DMS53 treated with DMSO at 0.1 percent for 48 hours (cell line): ENCODE measurements around the gene NPIPA3.
"Not testable (repeated sequence)": the region's sequence is repeated elsewhere in the genome, so short reads cannot be mapped to it uniquely, and the experiment has no call there.

Experiments used
- DNase-seq: peaks from one replicate; lab custom pipeline; 2025; ENCODE audit not compliant: unreplicated experiment; lab: John Stamatoyannopoulos, UW

Gene NPIPA3

GRCh38 chr16:14703156-14704011, at the start of gene NPIPA3:
Gene NPIPA3 (plus strand): TSS chr16:14703411. CDS start chr16:14708944, 5,533 bp downstream.
- not testable (repeated sequence) for DNase-seq

GRCh38 chr16:14658063-14658462, 45.1 kb upstream of the NPIPA3 start:
- no peak for DNase-seq

- no peak for DNase-seq
Observed at GRCh38 chr16:14667347-14668266, 35.6 kb upstream of the NPIPA3 start.

GRCh38 chr16:14668556-14669223, 34.5 kb upstream of the NPIPA3 start:
- DNase-seq = no peak

- no peak for DNase-seq
Observed at GRCh38 chr16:14669776-14670175, 33.4 kb upstream of the NPIPA3 start.

GRCh38 chr16:14672403-14672971, 30.7 kb upstream of the NPIPA3 start:
- no peak for DNase-seq

DNA sequence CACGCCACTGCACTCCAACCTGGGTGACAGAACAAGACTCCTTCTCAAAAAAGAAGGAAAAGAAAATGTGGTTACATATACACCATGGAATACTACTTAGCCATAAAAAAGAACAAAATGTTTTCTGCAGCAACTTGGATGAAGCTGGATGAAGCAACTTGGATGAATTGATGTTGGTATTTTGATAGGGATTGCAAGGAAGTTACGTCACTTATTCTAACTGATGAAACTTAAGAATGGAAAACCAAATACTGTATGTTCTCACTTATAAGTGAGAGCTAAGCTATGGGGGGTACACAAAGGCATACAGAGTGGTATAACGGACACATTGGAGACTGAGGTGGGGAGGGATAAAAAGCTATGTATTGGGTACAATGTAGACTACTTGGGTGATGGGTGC, 26.6 kb upstream of the NPIPA3 start:
- no peak for DNase-seq

DNA sequence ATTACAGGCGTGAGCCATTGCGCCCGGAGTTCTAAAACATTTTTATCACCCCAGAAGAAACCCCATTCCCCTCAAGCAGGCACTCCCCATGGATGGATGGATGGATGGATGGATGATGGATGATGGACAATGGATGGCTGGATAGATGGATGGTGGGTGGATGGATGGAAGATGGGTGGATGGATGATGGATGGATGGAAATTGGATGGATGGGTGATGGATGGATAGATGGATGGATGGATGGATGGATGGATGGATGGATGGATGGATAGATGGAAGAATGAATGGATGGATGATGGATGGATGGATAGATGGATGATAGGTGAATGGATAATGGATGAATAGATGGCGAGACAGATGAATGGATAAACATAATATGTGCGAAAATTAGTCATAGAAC, 25.6 kb upstream of the NPIPA3 start:
- no peak for DNase-seq

GRCh38 chr16:14678748-14679497, 24.3 kb upstream of the NPIPA3 start:
- no peak for DNase-seq

DNA sequence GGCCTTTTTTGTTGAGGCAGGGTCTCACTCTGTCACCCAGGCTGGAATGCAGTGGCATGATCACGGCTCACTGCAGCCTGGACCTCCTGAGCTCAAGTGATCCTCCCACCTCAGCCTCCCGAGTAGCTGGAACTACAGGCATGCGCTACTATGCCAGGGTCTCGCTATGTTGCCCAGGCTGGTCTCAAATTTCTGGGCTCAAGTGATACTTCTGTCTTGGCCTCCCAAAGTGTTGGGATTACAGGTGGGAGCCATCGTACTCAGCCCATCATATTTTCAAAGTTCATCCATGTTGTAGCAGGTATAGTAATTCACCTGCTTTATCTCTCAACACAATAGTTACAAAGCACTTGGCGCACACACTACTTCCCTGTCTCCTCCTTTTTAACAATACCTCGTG, 22.8 kb upstream of the NPIPA3 start:
- not testable (repeated sequence) for DNase-seq

DNA sequence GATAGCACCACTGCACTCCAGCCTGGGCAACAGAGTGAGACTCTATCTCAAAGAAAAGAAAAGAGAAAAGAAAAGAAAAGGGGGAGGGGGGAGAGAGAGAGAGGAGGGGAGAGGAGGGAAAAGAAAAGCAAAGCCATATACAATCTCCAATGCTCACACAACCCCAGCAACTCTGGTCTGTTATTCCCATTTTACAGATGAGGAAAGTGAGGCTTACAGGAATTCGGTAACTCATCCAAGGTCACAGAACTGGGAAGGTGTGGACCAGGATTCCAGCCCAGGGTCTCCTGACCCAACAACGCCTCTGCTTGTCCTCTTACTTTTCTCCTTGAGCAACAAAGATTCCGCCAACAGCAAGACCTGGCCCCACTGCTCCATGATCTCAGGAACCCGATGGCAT, 22.1 kb upstream of the NPIPA3 start:
- no peak for DNase-seq

GRCh38 chr16:14682121-14682520, 21.1 kb upstream of the NPIPA3 start:
- no peak for DNase-seq

DNA sequence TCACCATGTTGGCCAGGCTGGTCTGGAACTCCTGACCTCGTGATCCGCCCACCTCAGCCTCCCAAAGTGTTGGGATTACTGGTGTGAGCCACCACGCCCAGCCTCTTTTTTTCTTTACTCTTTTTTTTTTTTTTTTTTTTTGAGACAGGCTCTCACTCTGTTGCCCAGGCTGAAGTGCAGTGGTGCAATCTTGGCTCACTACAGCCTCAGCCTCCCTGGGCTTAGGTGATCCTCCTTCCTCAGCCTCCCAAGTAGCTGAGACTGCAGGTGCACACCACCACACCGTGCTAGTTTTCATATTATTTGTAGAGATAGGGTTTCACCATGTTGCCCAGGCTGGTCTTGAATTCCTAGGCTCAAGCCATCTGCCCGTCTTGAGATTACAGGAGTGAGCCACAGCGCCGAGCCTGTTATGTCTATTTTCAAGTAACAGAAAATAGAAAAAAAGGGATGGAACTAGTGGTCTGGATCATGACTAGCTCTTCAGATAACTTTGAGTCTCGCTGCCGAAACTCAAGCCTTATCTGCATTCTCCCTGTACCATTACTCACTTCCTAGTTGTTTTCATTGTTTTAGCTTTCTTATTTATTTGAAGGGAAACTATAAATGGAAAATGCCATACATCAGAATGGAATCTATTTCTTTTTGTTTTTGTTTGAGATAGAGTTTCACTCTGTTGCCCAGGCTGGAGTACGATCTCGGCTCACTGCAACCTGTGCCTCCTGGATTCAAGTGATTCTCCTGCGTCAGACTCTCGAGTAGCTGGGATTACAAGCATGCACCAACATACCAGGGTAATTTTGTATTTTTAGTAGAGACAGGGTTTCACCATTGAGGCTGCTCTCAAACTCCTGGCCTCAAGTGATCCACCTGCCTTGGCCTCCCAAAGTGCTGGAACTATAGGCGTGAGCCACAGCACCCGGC, 17.1 kb upstream of the NPIPA3 start:
- not testable (repeated sequence) for DNase-seq

DNA sequence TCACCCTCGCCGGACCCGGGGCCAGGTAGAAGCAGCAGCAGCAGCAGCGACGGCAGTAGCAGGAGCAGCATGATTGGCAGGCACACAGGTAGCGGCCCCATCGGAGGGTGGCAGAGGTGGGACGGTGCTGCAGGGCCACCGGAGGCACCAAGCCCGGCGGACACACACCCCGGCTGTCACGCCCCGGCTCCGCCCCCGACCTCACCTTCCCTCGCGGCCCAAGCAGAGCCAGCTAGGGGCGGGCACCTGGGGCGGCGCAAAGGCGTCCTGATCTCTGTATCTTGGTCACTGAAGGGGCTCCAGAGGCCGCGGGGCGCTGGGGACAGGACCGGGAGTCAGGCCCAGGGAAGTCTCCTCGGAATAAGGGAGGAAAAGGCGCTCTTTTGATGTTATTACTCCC, 9.1 kb upstream of the NPIPA3 start, which contains the start of gene PLA2G10:
TSS of gene PLA2G10 (minus strand) at position 180 of the 400 bp plus-strand sequence. CDS start at position 101, 79 bp downstream.
- not testable (repeated sequence) for DNase-seq

DNA sequence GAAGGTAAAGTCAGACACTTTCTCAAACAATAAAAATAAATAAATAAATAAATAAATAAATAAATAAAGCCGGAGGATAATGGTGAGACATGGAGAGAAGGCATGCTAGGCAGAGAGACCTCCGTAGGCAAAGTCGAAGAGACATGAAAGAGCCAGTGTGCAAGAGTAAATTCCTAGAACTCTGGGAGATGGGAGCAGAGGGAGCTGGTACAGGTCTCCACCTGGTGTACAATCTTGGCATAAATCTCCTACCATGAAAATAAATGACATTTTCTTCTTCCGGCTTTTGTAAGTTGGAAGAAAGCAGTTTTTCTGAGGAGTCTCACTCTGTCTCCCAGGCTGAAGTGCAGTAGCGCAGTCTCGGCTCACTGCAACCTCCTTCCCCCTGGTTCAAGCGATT, 1.4 kb upstream of the NPIPA3 start:
- DNase-seq = not testable (repeated sequence)

- not testable (repeated sequence) for DNase-seq
Observed at GRCh38 chr16:14702672-14703071, 539 bp upstream of the NPIPA3 start.

DNA sequence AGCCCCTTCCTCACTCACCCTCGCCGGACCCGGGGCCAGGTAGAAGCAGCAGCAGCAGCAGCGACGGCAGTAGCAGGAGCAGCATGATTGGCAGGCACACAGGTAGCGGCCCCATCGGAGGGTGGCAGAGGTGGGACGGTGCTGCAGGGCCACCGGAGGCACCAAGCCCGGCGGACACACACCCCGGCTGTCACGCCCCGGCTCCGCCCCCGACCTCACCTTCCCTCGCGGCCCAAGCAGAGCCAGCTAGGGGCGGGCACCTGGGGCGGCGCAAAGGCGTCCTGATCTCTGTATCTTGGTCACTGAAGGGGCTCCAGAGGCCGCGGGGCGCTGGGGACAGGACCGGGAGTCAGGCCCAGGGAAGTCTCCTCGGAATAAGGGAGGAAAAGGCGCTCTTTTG, 30.0 kb downstream of the NPIPA3 start:
- not testable (repeated sequence) for DNase-seq

DNA sequence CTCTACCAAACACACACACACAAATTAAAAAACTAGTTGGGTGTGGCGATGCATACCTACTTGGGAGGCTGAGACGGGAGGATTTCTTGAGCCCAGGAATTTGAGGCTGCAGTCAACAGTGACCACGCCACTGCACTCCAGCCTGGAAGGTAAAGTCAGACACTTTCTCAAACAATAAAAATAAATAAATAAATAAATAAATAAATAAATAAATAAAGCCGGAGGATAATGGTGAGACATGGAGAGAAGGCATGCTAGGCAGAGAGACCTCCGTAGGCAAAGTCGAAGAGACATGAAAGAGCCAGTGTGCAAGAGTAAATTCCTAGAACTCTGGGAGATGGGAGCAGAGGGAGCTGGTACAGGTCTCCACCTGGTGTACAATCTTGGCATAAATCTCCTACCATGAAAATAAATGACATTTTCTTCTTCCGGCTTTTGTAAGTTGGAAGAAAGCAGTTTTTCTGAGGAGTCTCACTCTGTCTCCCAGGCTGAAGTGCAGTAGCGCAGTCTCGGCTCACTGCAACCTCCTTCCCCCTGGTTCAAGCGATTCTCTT, 37.7 kb downstream of the NPIPA3 start:
- DNase-seq = not testable (repeated sequence)

DNA sequence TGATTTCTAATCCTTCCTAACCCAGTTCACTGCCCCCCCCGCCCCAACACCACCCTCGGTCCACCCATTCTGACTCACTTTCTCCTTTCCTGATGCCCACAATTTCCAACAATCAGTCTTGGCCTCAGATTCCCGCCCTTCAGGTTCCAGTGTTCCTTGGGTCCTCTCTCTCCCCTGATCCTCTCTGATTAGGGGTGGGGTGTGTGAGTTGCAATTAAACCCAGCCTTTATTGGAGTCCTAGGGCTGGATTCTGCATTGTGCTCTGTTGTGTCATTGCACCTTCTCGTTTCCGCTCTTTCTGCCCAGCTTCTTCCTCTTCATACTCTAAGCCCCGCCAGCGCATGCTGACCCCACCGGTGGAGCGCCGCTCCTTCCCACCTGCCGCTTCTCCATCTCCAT, 38.6 kb downstream of the NPIPA3 start:
- not testable (repeated sequence) for DNase-seq
